HL-60/S4 (cell line): ENCODE results near the gene POFUT1.
"Not testable (repeated sequence)": the region's sequence is repeated elsewhere in the genome, so short reads cannot be mapped to it uniquely, and the experiment has no call there.

Source experiments
- in situ Hi-C: fragments of 300-500 bp; cut with MboI; formaldehyde crosslinking; loops from 2 replicates; pipeline ENCODE4 v1.14.3; 2022; ENCODE audit warnings: low sequenced_read_pairs

The POFUT1 gene

DNA sequence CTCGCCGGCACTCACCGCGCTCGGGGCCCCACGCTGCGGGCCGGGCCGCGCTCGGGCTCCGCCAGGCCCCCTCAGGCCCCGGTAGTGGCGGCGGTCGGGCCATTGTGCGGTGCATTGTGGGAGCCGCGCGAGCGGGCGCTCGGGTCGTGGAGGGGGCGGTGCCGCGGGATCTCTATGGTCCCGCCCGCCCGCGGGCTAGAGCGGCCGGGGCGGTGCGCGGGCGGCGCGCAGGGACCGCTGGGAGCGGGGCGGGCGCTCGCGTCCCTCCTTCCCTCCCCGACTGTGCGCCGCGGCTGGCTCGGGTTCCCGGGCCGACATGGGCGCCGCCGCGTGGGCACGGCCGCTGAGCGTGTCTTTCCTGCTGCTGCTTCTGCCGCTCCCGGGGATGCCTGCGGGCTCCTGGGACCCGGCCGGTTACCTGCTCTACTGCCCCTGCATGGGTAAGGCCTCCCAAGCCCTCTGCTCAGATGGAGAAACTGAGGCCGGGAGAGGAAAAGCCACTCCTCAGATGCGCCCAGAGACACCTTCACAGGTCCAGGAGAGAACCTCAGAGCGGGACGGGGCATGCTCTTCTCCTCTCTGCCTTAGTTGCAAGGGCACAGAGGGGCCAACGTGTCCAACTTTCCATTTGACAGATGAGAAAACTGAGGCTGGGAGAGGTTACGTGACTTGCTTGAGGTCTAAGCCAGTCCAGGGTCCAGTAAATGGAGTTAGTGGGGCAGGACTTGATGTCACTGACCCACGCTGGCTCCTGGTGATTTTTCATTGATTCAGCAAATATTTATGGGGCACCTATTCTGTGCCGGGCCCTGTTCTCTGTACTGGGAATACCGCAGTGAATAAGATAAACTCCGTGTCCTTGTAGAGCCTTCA, at the start of gene POFUT1, which contains the start of gene PLAGL2:
POFUT1 (plus strand) TSS at position 255 of the 873 bp plus-strand sequence; CDS start at position 317, 62 bp downstream.
PLAGL2 (minus strand) TSS at position 118 of the 873 bp plus-strand sequence. CDS start 5,565 bp downstream, outside the sequence.
- in situ Hi-C loops, result no loop called here

DNA sequence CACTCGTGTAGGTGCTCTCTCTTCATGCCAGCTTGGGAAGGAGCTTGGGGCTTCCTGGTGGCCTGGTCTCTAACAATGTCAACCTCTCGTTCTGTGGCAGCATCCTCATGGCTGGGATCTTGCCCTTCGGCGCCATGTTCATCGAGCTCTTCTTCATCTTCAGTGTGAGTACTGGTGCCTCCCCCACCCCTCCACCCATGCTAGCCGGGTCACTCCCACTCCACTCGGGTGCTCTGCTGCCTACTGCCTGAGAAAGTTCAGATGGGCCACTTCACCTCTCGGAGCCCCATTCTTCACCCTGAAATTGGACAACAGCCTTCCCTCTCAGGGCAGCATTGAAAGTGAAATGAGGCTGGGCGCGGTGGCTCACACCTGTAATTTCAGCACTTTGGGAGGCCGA, 49.3 kb upstream of the POFUT1 start:
- in situ Hi-C loops, result no loop called here

DNA sequence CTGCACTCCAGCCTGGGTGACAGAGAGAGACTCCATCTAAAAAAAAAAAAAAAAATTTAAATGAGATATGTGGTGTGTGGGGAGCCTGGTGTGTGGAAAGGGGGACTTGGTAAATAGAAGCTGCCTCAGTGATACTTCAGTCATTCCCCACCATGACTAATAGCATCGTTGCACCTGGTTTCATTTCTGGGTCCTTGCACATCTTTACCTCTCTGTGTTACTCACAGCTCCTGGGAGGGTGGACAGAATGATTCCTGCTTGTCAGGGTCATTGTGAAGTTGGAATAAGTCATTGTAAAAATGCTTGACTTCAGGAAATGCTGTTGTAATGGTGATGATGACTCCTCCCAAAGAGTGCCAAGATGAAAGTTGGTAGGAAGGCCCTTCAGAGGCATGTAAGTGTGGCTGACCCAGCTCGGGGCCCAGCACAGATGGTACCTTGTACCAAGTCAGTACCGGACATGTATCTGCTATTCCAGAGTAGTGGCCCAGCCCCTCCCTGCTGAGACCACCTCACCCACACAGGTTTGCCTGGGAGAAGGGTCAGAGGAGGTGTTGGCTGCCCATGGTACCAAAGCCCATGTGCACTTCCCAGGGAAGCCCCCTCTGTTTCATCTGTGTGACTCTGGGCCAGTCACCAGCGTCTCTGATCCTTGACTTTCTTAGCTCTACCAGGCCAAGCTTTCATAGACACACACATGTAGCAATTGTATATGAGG, 48.6 kb upstream of the POFUT1 start:
- in situ Hi-C loops, result no loop called here

DNA sequence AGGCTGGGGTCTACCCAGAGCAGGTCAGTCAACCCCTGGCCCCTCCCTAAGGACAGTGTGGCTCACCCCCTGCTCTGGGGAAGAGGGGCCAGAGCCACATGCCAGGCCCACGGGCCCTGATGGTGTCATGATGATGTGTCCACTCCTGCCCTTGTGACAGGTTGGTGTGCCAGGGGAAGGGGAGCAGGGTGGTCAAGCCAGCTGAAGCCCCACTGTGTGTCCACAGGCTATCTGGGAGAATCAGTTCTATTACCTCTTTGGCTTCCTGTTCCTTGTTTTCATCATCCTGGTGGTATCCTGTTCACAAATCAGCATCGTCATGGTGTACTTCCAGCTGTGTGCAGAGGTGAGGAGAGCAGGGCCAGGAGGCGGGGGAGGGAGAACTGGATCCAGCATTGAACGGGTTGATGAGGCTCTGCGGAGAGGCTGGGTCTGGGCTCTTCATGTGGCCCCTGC, 47.9 kb upstream of the POFUT1 start:
- in situ Hi-C loops, result no loop called here

- in situ Hi-C loops, result no loop called here
Measured at GRCh38 chr20:32160341-32160740, 47.3 kb upstream of the POFUT1 start.

GRCh38 chr20:32162351-32162750, 45.3 kb upstream of the POFUT1 start:
- in situ Hi-C loops, result no loop called here

GRCh38 chr20:32163951-32164350, 43.7 kb upstream of the POFUT1 start:
- in situ Hi-C loops, result no loop called here

GRCh38 chr20:32164984-32165735, 42.5 kb upstream of the POFUT1 start:
- in situ Hi-C loops, result no loop called here

DNA sequence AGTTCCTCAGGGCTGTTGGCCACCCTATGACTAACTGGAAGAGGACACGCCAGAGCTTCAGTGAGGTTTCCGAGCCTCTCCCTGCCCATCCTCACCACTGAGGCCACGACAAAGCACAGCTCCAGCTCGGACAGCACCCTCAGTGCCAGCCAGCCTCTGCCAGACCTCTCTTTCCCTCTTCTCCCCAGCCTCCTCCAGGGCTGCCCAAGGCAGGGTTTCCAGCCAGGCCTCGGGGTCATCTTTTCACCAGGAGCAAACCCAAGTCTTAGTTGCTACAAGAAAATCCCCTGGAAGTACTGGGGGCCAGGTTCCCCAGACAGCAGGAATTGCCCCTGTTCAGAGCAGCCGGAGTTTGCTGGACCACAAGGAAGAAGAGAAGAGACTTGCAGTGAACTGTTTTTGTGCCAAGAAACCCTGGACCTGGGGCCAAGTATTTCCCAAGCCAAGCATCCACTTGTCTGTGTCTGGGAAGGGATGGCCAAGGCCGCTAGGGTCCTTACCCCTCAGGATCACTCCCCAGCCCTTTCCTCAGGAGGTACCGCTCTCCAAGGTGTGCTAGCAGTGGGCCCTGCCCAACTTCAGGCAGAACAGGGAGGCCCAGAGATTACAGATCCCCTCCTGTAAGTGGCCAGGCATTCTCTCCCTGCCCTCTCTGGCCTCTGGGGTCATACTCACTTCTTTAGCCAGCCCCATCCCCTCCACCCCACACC, 41.7 kb upstream of the POFUT1 start:
- in situ Hi-C loops, result no loop called here

DNA sequence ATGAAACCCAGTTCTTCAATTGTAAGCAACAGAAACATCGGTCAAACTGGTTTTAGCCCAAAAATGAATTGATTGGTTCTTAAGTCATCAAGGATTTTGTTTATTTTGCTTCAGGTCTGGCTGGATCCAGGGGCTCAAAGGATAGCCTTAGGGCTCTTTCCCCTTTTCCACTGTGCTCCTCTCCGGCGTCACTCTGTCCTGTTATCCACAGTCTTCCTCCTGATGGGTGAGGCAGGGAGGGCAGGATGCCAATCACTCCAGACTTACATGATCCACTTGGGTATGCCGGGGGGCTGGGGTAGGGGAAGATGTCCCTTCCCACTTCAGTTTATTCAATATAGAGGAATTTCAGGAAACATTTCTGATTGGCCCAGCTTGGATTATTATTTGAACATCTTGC, 40.1 kb upstream of the POFUT1 start:
- in situ Hi-C loops, result no loop called here

GRCh38 chr20:32168184-32168910, 39.3 kb upstream of the POFUT1 start:
- in situ Hi-C loops, result no loop called here

- in situ Hi-C loops, result not testable (repeated sequence)
Measured at GRCh38 chr20:32177696-32178095, 30.0 kb upstream of the POFUT1 start.

DNA sequence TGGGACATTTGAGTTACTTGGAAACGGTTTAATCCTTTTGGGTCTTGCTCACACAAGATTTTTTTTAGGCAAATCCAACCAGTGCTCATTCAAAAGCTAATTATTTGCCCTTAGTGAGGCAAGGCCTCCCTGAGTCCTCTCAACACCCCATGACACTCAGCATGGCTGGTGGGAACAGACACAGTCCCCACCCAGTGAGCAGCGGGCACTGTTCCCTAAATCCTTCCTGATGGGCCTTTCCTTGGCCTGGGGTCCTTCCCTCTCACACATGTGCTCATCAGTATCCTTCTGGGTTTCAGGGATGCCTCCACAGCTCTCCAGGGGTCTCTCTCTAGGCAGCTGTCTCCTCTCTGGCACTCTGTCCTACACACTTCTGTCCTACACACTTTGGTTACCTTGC, 28.2 kb upstream of the POFUT1 start:
- in situ Hi-C loops, result no loop called here

GRCh38 chr20:32179934-32180333, 27.7 kb upstream of the POFUT1 start:
- in situ Hi-C loops, result no loop called here

GRCh38 chr20:32181606-32182005, 26.1 kb upstream of the POFUT1 start:
- in situ Hi-C loops, result no loop called here

- in situ Hi-C loops, result no loop called here
Measured at GRCh38 chr20:32183947-32184635, 23.6 kb upstream of the POFUT1 start.

- in situ Hi-C loops, result no loop called here
Measured at GRCh38 chr20:32184961-32185603, 22.6 kb upstream of the POFUT1 start.

- in situ Hi-C loops, result no loop called here
Measured at GRCh38 chr20:32186506-32186905, 21.2 kb upstream of the POFUT1 start.
